Measurements from ENCODE around the gene GMPR2.

Gene GMPR2

GRCh38 chr14:24268225-24268624 is 35.5 kb downstream of the GMPR2 start:
- DNase-seq (ENCODE audit: low spot score) = no peak

GRCh38 chr14:24269368-24269767 is 36.6 kb downstream of the GMPR2 start:
- no peak for DNase-seq (ENCODE audit: low spot score)

GRCh38 chr14:24269910-24270536 is 37.3 kb downstream of the GMPR2 start:
- no peak for DNase-seq (ENCODE audit: low spot score)

DNA sequence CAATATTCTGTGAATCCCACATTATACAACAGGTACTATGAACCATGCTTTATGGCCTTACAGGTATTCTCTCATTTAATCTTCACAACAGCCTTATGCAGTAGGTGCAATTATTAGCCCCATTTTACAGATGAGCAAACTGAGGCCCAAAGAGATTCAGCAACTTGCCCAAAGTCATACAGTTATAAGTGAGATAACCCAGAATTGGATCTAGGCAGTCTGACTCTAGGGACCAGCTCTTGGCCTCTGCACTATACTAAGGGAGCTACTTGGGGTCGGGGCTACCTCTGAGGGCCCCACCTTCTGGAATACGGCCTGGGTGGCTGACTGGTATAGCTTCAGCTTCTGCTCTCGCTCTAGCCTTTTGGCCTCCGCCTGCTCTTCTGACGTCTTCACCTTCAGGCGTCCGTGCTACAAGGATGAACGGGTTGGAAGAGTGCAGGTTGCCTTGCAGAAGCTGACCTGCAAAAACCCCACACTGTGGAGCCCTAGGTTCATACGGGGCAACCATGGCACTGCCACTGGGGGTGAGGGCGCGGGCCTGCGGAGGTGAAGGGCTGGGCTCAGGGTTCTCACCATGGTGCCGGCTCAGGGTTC is 37.9 kb downstream of the GMPR2 start:
- DNase-seq (ENCODE audit: low spot score) = no peak

DNA sequence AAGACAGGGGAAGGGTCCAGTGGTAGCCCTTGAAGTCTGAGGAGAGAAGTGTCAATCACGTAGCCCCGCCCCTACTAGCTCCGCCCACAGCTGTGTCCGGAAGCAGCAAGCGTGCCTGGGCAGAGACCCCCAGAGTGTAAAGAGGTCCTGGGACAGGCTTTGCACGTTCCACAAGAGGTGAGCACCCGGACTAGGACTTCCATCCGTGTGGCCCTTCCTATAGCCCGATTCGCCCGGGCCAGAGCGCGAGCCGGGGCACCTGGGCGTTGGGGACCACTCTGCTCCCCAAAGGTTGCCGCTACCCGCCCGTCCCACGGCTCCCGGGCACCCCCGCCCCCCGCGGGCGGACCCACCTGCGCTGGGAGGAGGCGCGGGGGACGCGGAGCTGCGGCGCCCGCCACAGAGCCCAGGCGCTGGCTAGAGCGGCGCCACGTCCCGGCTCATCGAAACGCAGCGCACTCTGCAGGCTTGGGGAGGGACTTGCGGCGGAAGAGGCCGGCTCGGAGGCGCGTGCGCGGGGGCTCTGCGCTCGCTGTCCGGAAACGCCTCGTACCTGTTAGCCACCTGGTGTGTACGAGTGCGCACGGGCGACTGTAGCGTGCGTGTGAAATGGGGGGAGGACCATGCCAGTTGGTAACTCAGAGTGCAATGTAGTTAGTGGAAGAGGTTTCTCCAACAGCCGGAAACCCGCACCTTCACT is 38.6 kb downstream of the GMPR2 start, which contains the start of gene RABGGTA:
RABGGTA (minus strand) TSS at position 464 of the 700 bp plus-strand sequence. CDS start 482 bp downstream, outside the sequence.
- DNase-seq (ENCODE audit: low spot score) = peak; percentile 96

GRCh38 chr14:24271834-24272263 is 39.1 kb downstream of the GMPR2 start:
- no peak for DNase-seq (ENCODE audit: low spot score)

GRCh38 chr14:24272467-24272866 is 39.7 kb downstream of the GMPR2 start:
- DNase-seq (ENCODE audit: low spot score) = no peak

DNA sequence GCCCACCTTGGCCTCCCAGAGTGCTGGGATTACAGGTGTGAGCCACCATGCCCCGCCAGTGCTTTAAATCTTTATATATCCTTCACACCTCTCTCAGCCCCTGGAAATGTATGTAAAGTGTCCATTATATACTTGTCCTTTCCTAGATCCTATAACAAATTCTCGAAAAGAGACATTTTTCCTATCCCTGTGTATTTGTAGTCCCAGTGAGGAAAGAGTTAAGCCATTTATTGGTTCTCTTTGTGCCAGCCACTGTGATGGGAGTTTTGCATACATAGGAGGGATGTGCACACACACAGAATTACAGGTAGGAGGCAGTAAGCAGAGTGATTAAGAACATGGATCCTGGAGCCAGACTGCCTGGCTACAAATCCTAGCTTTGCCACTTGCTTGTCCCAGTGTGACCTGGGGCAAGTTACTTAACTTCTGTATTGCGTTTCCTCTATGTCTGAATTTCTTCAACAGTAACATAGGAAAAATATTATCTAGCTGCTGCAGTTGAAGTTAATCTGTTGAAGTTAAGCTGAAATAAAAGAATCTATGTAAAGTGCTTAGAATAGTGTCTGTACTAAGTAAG is 40.8 kb downstream of the GMPR2 start:
- DNase-seq (ENCODE audit: low spot score) = peak; percentile 39

DNA sequence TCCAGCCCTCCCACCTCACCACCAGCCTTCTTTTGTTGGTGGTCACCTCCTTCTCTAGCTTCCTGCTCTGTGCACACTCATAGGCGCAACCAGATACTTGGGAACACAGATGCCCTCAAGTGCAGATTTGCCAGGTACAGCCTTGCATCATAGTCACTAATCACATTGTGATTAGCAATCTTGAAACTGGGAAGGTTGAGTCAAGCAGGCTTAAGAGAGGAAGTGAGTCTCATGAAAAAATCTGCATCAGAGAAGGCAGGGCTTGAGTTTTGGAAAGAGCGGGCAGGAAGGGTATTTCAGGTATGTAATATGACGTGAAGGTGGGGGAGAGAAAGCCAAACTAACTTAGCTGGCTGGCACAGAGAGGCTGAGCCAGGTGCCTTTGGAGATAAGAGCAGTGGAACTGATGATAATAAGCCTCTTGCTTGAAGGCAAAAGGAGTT is 41.4 kb downstream of the GMPR2 start:
- peak; percentile 74 for DNase-seq (ENCODE audit: low spot score)

GRCh38 chr14:24277071-24277470 is 44.3 kb downstream of the GMPR2 start:
- DNase-seq (ENCODE audit: low spot score) = no peak

DNA sequence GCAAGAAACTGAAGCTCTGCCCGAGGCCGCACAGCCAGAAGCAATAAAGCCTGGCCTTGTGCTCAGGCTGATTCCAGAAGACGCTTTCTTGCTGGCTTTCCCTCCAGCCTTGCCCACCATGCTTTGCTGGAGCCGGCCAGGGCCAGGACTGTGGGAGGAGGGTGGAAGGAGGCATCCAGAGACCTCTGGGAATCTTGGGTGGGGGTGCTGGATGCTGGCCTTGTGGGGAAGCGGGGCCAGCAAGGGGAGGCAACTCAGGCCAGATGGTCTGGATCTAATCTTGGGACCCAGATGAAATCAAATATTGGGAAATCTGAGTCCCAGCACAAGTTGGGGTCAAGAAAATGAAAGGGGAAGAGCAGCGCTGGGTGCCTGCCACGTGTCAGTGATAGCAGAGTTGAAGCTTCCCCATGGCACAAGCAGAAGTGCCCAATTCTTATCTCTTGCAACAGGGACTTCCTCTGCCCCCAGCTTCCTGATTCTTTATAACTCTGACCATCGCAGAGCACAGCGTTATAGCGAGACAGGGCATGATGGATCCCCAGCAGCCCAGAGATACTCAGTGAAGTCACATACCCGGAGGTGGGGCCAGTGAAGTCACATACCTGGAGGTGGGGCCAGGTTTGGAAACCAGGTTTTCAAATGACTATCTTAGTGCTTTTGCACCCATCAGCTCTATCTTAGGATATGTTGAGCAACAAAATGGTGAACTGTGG is 45.0 kb downstream of the GMPR2 start:
- peak; percentile 37 for DNase-seq (ENCODE audit: low spot score)

DNA sequence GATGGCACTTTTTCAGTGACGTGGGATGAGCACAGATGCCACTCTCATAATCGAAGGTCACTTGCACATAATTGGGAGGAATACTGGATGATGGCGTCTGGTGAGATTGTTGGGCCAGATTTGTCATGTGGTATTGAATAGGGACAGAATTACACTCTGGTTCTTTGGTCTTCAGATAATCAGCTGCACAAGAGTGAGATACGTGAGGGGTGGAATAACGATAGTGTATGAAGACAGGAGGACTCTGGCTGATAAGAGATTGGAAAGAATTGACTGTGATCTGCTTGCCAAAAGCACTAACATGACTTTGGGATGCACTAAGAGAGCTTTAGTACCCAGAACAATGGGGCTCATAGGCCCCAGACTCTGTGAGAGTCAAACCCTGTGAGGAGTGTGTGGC is 45.7 kb downstream of the GMPR2 start:
- DNase-seq (ENCODE audit: low spot score) = no peak

DNA sequence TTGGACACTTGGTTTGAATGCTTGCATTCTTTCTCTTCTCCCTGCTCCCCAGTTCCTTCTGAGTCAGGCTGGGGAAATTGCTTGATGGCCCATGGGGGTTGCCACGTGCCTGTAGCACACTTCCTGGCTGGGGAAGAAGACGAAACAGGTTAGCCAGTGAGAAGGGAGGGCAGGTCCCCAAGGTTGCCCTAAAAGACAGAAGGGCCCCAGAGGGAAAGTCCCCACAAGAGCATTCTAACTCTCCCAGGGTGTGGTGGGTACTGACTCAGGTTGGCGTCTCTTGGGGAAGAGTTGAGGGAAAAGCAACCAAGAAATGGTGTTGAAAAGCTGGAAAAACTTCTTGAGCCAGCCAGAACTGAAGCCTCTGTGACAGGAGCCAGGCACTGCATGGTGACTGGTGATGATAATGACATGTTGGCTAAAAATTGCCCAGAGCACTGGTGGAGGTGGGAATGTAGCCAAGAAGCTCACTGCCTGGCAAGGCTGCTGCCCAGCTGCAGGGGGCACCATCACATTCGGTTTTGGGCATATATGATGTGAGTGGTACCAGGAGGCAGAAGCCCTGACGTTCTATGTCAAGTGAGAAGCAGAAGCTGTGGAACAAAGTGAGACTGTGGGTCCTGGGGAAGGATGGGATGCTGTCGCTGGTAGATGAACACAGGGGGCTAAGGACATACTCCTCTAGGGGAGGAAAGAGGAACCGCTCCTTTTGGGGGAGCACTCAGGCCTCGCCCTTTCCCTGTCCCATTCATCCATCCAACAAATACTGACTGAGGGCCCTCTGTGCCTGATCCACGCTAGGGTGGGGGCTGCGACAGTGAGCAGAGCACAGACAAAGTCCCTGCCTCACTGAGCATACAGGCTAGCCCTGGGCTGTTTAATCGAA is 46.8 kb downstream of the GMPR2 start:
- peak; percentile 64 for DNase-seq (ENCODE audit: low spot score)

DNA sequence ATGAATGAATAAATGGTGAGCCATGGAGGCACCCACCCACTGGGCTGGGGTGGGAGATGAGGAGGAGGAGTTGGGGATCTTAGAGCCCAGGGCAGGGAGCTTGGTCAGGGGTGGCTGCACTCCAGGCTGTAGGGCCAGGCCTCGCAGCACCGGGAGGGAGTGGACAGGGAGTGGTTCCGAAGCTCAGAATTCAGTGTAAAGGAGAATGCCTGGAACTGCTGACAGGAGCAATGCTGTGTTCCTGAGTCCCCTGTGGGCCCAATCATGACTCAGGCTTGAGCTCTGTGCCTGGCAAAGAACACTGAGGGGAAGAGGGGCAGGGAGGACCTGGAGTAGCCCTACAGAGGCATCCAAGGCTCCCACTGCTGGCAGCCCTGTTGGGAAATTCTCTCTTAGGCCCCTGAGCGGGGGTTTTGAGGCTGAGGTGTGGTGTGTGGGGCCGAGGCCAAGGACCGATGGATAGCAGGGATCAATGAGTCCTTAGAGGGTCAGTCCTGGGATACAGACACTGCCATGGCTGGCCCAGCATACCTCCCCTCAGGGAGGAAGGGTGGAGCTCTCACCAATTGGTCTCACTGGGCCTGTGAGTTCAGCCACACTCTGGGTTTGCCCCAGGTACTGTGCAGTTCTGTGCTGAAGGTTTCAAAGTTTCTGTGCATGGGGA is 48.2 kb downstream of the GMPR2 start:
- DNase-seq (ENCODE audit: low spot score) = no peak

DNA sequence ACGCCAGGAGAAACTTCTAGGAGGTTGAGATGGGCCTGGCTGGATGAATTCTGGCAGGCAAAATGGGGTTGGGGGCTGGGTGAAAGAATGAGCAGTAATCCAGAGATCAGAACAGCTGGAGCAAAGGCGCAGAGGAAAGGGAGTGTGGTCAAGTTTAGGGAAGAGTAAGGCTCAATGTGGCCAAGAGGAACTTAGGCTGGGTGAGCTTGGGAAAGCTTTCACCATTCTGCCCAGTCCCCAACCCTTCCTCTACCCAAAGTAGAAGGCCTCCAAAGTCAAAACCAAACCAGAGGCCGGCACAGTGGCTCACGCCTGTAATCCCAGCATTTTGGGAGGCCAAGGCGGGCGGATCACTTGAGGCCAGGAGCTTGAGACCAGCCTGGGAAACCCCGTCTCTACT is 48.9 kb downstream of the GMPR2 start:
- no peak for DNase-seq (ENCODE audit: low spot score)

- DNase-seq (ENCODE audit: low spot score) = no peak
Observed at GRCh38 chr14:24282736-24283135, 50.0 kb downstream of the GMPR2 start.

GRCh38 chr14:24283796-24284460 is 51.2 kb downstream of the GMPR2 start:
- DNase-seq (ENCODE audit: low spot score) = no peak

DNA sequence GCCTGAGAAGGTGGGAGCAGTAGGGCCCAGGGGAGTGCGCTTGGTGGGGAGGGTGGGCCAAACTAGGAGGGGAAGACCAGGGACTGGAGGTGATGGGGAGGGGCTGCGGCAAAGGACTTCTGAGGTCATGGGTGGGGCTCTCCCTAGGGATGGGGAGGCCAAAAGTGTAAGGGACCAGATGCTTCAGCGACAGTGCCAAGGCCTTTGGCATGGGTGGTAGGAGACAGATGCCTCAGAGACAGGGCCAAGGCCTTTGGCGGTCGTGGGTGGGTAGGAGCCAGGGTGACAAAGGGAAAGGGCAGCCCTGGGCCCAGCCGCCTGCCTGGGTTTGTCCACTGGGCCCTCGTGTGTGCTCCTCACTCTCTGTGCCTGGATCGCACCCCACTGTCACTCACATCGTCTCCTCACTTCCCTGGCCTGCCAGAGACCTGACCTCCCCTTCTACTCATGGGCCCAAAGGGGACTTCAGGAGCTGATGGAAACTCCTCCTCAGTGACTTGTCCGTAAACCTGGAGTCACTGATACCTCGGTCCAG is 51.8 kb downstream of the GMPR2 start:
- no peak for DNase-seq (ENCODE audit: low spot score)

- no peak for DNase-seq (ENCODE audit: low spot score)
Observed at GRCh38 chr14:24285351-24285750, 52.6 kb downstream of the GMPR2 start.

GRCh38 chr14:24286996-24287395 is 54.3 kb downstream of the GMPR2 start:
- no peak for DNase-seq (ENCODE audit: low spot score)

Data from germinal center (tissue), 1 donor.